Testis (tissue), 2 donors: ENCODE results near the gene PARVB.

ENCODE experiments used
- POLR2A ChIP-seq: fragments of 450-650 bp; IDR thresholded peaks from one replicate; pipeline ENCODE4 v1.6.1; 2017; ENCODE audit warnings: antibody characterized with exemption, mild to moderate bottlenecking, moderate library complexity
- TF ChIP-seq, protein P1 (sequence below), 3 experiments: fragments of 450-650 bp in 2 of 3; fragments of 200-600 bp in 1 of 3; sonication (generic) in 1 of 3; IDR thresholded peaks; one replicate each; pipeline ENCODE4 v1.5.1; 2016 to 2019; ENCODE audit warnings: antibody characterized with exemption in 3 of 3, mild to moderate bottlenecking in 2 of 3, moderate library complexity in 1 of 3

DNA sequence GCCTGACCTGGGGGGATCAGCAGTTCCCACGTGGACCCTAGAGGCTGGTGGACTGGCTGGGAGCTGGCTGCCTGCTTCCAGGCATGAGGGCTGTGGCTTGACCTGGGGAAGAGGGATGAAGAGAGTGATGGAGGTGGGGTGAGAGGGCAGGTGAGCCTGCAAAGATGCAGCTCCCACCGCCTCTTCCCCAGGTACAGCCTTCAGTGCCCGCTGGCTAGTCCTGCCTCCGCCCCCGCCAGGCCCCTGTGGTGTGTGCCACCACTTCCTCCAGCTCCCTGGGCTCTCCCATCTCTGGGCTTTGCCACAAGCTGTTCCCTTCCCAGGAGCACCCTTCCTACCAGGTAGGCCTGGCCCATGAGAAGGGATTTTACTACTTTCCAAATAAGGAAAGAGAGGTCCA lies 175.8 kb downstream of the PARVB start:
- TF ChIP-seq POLR2A: no peak
- TF ChIP-seq, protein P1, sequence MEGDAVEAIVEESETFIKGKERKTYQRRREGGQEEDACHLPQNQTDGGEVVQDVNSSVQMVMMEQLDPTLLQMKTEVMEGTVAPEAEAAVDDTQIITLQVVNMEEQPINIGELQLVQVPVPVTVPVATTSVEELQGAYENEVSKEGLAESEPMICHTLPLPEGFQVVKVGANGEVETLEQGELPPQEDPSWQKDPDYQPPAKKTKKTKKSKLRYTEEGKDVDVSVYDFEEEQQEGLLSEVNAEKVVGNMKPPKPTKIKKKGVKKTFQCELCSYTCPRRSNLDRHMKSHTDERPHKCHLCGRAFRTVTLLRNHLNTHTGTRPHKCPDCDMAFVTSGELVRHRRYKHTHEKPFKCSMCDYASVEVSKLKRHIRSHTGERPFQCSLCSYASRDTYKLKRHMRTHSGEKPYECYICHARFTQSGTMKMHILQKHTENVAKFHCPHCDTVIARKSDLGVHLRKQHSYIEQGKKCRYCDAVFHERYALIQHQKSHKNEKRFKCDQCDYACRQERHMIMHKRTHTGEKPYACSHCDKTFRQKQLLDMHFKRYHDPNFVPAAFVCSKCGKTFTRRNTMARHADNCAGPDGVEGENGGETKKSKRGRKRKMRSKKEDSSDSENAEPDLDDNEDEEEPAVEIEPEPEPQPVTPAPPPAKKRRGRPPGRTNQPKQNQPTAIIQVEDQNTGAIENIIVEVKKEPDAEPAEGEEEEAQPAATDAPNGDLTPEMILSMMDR (IDR thresholded peaks at IDR 0.05): no peak
